ENCODE data around the gene SIVA1.

The SIVA1 gene

GRCh38 chr14:104772707-104773504 lies 20.0 kb downstream of the SIVA1 start:
- DNase-seq: no peak

- DNase-seq: no peak
Measured at GRCh38 chr14:104773505-104774452, 20.8 kb downstream of the SIVA1 start.

- no peak for DNase-seq
Measured at GRCh38 chr14:104774453-104775072, 21.6 kb downstream of the SIVA1 start.

GRCh38 chr14:104775073-104775489 lies 22.1 kb downstream of the SIVA1 start:
- no peak for DNase-seq

- no peak for DNase-seq
Measured at GRCh38 chr14:104776481-104776880, 23.5 kb downstream of the SIVA1 start.

GRCh38 chr14:104776961-104777807 lies 24.2 kb downstream of the SIVA1 start:
- no peak for DNase-seq

GRCh38 chr14:104777808-104778249 lies 24.9 kb downstream of the SIVA1 start:
- no peak for DNase-seq

- DNase-seq: no peak
Measured at GRCh38 chr14:104778694-104779331, 25.9 kb downstream of the SIVA1 start.

GRCh38 chr14:104779776-104780512 lies 27.0 kb downstream of the SIVA1 start:
- no peak for DNase-seq

- DNase-seq: no peak
Measured at GRCh38 chr14:104780513-104781030, 27.6 kb downstream of the SIVA1 start.

GRCh38 chr14:104781271-104782077 lies 28.5 kb downstream of the SIVA1 start:
- no peak for DNase-seq

- DNase-seq: no peak
Measured at GRCh38 chr14:104782086-104782807, 29.3 kb downstream of the SIVA1 start.

GRCh38 chr14:104782808-104783139 lies 29.8 kb downstream of the SIVA1 start:
- no peak for DNase-seq

GRCh38 chr14:104783484-104784217 lies 30.7 kb downstream of the SIVA1 start:
- no peak for DNase-seq

- no peak for DNase-seq
Measured at GRCh38 chr14:104784218-104784568, 31.2 kb downstream of the SIVA1 start.

GRCh38 chr14:104784846-104785707 lies 32.1 kb downstream of the SIVA1 start:
- DNase-seq: no peak

- DNase-seq: no peak
Measured at GRCh38 chr14:104785708-104786080, 32.7 kb downstream of the SIVA1 start.

Data from activated CD4-positive, alpha-beta T cell treated with anti-CD3 and anti-CD28 coated beads, Interleukin-2, amount 50 U/mL, for 48 hours (primary cell).